Transverse colon (tissue), 4 donors: ENCODE results near the gene DAW1.

ENCODE experiments used
- CTCF ChIP-seq, 5 experiments: fragments of 200-600 bp in 3 of 5; fragments of 450-650 bp in 2 of 5; sonication (generic) in 3 of 5; IDR thresholded peaks; 1 replicate in 2 of 5; 2 replicates in 3 of 5; pipeline ENCODE4 v1.5.1; 2016 to 2017; ENCODE audit warnings: antibody characterized with exemption in 5 of 5, inconsistent platforms in 3 of 5, mild to moderate bottlenecking in 2 of 5, moderate library complexity in 1 of 5
- POLR2A ChIP-seq: fragments of 450-650 bp; IDR thresholded peaks from one replicate; pipeline ENCODE4 v1.6.1; 2016; ENCODE audit warnings: antibody characterized with exemption, mild to moderate bottlenecking, moderate library complexity
- POLR2AphosphoS5 ChIP-seq, 3 donors: sonication (generic); formaldehyde crosslinking; IDR thresholded peaks; one replicate each; pipeline ENCODE4 v1.6.1; 2016; ENCODE audit warnings: antibody characterized with exemption in 3 of 3

- TF ChIP-seq CTCF (IDR thresholded peaks at IDR 0.05) (no peak), POLR2A (no peak), POLR2AphosphoS5 (IDR thresholded peaks at IDR 0.05) (no peak)
Measured at GRCh38 chr2:227871375-227871791, at the start of gene DAW1.
